Measurements from ENCODE around the gene CEP95.

- TF ChIP-seq CTCF (conservative IDR thresholded peaks at IDR 0.05 in 1 of 2, IDR thresholded peaks at IDR 0.05 in 1 of 2; ENCODE audit: low read depth in 1 of 2, low read length in 2 of 2) = no peak
- TF ChIP-seq EZH2 (IDR thresholded peaks at IDR 0.05; ENCODE audit: low read length, missing control alignments) = no peak
Observed at GRCh38 chr17:64480951-64481350, 25.8 kb upstream of the CEP95 start.
